Body of pancreas (tissue), 4 donors: Measurements from ENCODE around the gene STAB1.

Experiments used
- CTCF ChIP-seq, 7 experiments: fragments of 450-650 bp in 4 of 7; fragments of 200-600 bp in 3 of 7; sonication (generic) in 3 of 7; IDR thresholded peaks; one replicate each; pipeline ENCODE4 v1.5.1; 2016 to 2019; ENCODE audit warnings: antibody characterized with exemption in 7 of 7
- POLR2A ChIP-seq, 3 donors: fragments of 450-650 bp; IDR thresholded peaks; one replicate each; pipeline ENCODE4 v1.6.1; 2016; ENCODE audit warnings: antibody characterized with exemption in 3 of 3, mild to moderate bottlenecking in 2 of 3

- TF ChIP-seq POLR2A (IDR thresholded peaks at IDR 0.05), result no peak
- TF ChIP-seq CTCF (IDR thresholded peaks at IDR 0.05), result no peak
These were observed 20.1 kb downstream of the STAB1 start for GRCh38 chr3:52515192-52515591.
